HG03571 (cell line): ENCODE data around the gene MYL5.
"Not testable (repeated sequence)": the region's sequence is repeated elsewhere in the genome, so short reads cannot be mapped to it uniquely, and the experiment has no call there.

Experiments
- ATAC-seq: cut with Tn5 transposase; IDR thresholded peaks from one replicate; pipeline ENCODE4 v1.9.1; 2021; ENCODE audit not compliant: unreplicated experiment

MYL5 gene

DNA sequence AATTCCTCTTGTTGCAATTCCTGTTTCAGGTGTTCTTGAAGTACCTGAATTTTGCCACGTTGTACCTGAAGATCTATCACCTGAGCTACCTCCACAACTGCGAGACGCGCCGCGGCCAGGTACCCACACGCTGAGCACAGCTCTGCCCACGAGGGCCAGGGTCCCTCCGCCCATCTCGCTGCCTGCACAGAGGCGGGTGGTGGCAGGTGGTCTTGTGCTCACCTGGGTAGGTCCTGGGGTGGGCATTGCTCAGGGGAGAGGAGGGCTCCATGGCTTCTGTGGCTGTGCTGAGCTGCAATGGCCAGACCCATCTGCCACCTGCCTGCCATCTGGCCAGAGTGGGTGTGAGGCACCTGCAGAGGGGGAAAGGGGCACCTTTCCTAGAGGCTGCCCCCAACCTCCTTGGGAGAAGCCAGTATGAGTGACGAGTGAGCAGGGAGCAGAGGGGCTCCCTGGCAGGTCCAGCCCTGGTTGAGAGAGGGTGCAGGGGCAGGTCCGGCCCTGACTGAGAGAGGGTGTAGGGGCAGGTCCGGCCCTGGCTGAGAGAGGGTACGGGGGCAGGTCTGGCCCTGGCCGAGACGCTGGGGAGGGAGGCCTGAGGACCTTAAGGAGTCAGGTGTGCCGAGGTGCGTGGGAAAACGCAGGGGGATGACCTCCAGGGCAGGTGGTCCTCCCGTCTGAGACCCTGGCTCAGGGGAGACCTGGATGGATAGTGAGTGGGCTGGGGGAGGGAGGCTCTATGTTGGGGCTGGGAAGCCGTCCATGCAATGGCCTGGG, 38.3 kb upstream of the MYL5 start:
- ATAC-seq, result no peak

DNA sequence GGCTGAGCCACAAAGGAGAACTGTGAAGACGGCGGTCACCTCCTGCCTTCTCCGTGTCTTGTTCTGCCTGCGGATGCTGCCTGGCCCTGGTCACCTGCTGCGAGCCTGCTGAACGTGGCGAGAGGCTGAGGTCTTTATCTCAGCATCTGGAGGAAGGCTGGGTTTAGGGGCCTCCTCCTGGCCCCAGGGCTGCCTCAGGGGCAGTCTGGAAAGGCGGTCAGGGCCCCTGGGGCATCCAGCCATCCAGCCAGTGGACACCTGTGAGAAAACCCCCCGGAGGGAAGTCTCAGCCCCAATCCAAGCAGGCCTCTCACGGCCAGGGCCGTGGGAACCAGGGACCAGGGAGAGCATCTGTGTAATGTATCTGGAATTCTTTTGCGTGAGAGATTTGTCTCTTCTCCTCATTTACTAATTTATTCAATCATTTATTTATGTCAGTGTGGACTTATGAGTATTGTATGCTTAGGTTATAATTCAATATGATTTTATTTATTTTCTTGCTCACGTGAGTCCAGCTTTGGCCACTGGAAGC, 37.6 kb upstream of the MYL5 start:
- no peak for ATAC-seq

DNA sequence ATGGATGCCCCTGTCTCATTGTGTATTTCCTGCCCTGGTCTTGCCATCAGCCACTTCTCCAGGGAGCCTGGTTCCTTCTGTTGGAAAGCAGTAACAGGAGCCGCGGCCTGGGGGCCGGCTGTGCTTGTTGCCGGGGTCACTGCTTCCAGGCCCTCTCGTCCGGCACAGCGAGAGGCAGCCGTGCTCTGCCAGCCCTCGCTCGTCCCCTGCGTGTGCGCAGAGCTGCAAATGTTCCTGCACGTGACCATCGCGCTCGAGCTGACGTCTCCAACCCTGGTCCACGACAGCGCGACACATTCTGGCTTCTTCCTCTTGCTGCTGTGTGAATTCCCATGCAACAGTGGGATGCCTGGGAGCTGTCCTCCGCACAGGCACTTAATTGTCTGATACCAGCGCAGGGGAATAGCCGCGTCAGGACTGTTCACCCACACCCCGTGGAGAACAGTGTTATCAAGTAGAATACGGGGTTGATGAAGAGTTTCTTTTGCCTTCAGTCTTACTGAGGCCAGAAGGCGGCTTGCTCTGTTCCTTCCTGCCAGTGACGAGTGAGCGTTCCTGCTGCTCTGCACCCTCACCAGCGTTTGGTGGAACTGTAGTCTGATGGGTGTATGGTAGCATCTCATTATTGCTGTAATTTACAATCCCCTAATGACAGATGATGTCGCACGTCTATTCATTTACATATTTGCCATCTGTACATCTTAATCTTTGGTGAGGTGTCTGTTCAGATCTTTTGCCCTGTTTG, 36.6 kb upstream of the MYL5 start:
- no peak for ATAC-seq

DNA sequence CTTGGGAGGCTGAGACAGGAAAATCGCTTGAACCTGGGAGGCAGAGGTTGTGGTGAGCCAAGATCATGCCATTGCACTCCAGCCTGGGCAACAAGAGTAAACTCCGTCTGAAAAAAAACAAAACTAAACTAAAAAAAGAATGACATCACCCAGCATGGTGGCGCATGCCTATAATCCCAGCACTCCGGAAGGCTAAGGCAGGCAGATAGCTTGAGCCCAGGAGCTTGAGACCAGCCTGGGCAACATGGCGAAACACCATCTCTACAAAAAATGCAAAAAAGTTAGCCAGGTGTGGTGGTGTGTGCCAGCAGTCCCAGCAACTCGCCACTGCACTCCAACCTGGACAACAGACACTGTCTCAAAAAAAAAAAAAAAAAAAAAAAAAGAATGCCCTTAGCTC, 32.0 kb upstream of the MYL5 start:
- ATAC-seq, result not testable (repeated sequence)

DNA sequence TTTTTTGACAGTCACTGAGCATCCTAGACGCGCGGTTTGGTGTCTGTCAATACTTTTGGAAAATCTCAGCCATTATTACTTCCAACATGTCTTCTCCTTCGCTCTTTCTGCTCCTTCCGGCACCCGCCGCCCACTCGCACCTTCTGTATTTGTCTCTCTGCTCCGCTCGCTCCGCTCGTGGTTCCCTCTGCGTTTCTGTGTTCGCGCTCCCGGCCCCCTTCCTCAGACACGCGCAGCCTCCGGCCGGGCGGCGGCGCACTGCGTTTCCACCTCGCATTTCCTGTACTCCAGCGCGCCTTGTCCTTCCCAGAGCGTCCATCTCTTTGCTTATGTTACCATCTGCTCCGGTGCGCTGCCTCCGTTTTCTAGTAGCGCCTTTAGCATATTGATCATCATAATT, 27.9 kb upstream of the MYL5 start:
- no peak for ATAC-seq

DNA sequence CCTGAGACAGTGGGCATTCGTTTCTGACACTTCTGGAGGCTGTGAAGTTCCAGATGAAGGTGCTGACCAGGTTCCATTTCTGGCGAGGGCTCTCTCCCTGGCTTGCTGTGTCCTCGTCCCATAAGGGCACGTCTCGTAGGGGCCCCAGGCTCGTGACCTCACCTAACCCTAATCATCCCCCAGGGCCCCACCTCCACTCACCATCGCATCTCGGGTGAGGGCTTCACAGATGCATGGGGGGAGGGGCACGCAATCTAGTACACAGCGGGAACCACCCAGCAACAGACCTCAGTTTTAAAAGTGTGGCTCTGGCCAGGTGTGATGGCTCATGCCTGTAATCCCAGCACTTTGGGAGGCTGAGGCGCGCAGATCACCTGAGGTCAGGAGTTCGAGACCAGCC, 26.9 kb upstream of the MYL5 start:
- no peak for ATAC-seq

DNA sequence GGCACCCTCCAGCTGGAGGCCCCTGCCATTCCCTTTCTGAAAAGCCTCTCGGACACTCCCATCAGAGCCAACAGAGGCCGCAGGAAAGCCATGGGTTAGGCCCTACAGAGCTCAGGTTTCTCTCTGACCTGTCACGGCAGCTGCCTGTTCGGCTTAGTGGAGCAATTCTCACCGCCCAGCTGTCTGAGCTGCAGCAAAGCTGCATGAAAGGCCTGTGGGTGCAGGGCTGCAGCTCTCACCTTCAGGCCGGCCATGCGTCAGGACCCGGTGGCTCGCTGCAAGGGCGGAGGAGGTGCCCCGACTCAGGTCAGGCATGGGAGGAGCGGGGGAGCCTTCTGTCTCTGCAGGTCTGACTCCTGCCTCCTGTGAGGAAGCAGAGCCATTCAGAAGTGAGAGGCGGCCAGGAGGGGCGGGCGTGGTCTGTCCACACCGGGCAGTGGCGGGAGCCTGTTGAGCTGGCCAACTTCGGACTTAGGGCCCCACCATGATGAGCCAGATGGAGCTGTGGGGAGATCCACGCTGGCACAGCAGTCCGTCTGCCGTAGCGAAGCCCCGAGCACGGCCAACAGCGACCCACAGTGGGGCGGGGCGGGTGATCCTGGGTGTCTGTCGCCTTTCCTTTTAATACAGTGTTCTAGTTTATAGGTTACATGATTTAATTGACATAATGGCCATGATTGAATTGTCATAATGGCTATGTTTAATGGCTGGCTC, 25.6 kb upstream of the MYL5 start:
- no peak for ATAC-seq

DNA sequence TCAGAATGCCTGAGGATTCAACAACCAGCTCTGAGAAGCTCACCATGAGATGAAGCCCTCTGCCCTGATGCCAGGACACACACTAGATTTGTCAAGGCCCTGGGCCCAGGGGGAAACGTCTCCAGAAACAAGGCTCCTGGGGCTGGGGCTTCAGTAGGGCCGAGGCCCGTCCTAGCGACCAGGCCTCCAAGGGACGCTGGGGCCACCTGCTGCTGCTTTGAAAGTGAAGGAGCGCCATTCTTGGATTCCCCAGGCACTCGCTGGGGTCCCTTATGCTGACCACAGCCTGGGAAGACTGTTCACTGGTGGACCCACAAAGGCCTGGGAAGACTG, 25.1 kb upstream of the MYL5 start:
- no peak for ATAC-seq

DNA sequence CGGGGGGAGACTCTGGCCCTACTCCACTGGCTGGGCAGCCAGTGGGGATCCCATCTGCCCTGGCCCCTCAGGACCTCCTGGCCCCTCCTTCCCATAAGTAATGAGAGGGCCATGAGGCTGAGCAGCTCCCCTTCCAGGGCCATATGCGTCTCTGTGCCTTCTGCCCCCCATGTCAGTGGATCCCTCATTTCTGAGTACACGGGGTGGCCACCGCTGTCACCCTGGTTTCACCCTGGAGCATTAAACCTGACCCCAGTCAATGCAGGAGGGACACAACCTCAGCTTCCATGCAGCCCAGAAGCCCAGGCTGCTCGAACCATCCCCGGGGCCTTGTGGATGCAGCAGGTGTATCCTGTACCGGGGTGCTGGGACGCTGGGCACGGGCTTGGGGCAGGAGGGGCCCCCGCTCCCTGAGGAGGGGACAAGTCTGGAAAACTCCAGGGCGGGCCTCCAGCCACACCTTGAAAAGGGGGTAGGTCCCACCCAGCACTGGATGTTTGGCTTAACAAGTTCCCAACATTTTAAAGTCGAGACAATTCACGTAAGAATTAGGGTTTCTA, 24.5 kb upstream of the MYL5 start:
- no peak for ATAC-seq

DNA sequence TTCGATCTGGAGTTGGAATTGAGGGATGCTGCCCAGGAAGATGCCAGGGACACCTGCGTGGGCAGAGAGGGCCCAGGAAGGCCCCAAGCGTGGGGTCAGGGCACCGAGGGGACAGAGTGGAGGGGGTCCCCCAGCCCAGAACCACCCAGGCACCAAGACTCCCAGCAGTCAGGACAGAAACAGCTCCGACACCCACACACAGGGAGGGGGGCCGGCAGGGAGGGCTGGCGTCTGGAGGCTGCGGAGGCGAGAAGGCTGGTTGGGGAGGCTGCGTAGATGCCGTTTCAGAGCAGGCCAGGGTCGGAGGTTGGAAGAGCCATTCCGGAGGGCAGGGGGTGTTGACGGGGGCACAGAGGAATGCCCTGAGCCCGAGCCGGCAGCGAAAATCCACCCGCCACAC, 23.9 kb upstream of the MYL5 start:
- ATAC-seq, result no peak

DNA sequence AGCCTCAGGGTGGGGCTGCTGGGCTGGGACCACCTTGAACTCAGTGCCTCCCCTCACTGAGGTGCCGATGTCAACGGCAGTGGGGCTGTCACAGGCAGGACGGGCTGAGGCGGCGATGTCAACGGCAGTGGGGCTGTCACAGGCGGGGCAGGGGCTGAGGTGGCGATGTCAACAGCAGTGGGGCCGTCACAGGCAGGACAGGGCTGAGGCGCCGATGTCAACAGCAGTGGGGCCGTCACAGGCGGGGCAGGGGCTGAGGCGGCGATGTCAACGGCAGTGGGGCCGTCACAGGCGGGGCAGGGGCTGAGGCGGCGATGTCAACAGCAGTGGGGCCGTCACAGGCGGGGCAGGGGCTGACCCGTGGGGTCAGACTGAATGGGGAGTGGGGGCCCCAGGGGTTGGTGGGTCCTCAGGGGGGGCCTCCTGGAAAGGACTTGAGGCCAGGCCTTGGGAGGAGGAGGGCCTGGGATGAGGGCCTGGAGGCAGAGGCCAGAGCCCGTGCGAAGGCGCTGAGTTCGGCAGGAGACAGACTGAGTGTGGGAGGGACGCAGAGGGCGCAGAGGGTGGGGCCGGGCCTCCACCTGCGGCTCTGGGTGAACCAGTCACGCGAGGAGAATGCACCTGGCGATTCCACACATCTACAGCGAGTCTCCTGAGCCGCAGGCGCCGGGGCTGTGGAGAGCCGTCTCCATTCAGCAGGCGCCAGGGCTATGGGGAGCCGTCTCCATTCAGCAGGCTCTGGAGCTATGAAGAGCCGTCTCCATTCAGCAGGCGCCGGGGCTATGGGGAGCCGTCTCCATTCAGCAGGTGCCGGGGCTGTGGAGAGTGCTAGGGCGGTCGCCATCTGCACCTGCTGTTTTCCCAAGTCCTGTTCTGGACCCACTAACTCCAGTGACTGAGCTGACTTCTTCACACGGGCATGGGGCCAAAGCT, 23.1 kb upstream of the MYL5 start:
- ATAC-seq, result no peak

DNA sequence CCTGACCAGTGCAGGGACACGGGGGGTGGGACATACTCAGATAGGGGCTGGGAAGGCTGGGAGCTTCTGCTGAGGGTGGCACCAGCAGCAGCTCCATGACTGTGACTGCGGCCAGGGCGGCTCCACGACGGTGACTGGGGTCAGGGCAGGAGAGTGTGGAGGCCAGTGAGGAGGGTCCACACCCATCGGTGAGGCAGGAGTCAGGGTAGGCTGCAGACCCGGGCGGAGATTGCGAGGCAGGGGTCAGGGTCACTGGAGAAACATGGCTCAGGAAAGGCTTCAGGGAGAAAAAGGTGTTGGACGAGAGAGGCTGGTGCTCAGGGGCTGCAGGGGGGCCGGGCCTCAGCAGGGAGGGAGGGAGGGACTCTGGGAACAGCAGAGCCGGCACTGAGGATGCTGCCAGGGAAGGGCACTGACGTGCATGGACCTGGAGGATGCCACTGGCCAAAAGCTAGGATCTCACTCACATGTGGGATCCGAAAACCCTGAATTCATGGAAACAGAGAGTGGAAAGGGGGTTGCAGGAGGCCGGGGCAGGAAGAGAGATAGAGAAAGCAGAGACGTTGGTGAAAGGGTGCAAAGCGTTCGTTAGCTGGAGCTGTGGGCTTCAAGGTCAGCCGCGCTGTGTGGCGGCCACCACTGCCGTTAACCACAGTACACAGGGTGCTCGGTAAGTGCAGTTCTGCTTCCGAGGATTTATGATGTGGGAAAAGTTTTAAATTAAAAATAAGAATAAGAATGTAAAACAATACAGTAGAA, 22.3 kb upstream of the MYL5 start:
- no peak for ATAC-seq

DNA sequence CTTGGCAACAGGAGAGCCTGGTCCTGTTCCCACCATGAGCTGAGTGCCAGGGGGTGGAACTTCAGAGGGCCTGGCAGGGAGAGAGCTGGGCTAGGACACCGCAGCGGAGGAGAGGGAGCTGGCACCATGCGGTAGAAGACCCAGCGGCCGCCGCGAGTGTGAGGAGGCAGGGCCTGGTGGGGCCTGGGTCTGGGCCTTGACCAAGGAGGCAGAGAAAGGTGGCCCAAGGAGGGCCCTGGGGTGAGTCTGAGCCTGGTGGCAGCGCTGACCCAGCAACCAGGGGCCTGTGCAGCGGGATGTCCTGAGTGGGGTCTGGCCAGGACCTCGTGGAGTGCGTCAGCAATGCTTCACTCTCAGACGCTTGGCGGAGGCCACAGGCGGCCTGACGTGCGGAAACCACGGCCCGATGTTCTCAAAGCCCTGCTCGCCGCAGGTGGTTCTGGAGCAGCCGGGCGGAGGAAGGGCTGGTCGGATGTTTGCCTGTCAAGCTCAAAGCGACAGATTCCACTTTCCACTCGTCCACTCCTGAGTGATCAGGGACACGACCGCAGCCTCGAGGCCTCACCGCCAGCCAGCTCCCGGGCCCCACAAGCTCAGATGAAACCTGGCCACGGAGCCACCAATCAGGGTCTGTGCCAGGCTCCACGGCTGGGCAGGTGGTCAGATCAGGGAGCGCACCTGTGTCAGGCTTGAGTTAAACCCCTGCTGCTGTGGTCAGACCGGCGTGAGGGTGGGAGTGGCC, 21.1 kb upstream of the MYL5 start:
- ATAC-seq, result no peak

DNA sequence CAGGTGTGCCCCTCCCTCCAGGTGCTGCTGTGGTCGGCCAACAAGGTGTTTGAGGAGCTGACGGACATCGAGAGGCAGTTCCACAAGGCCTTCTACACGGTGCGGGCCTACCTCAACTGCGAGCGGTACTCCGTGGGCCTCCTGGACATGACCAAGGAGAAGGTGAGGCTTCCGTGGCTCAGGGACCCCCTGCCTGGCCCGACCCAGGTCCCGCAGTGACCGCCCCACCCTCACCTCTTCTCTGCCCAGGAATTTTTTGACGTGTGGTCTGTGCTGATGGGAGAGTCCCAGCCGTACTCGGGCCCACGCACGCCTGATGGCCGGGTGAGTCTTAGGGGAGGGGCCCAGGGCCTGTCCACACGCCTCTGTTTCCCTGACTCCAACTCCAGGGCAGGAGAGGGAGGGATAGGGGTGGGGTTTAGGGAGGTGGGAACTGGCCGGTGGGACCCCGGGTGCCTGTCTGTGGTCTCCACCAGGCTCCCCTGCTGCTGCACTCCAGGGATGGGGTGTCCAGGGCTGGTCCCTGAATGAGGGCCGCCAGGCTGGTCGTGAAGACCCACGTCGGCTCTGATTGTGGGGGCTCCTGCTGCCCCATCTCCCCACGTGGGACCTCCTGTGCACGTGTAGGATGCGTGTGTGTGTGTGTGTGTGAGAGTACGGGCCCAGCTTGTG, 20.4 kb upstream of the MYL5 start:
- ATAC-seq, result no peak

DNA sequence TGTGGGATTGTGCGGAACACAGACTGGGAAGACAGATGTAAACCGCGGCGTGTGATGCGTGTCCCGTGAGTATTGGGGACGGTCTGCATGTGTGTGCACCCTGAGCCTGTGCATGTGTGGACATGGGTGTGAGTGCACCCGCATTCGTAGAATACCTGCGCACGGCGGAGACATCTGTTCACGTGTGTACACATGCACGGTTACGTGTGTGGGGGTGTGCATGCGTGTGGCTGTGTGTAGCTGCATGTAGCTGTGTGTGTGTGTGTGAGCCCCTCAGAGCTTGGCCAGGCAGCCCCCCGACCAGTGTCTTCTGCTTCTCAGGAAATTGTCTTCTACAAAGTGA, 19.9 kb upstream of the MYL5 start:
- no peak for ATAC-seq

DNA sequence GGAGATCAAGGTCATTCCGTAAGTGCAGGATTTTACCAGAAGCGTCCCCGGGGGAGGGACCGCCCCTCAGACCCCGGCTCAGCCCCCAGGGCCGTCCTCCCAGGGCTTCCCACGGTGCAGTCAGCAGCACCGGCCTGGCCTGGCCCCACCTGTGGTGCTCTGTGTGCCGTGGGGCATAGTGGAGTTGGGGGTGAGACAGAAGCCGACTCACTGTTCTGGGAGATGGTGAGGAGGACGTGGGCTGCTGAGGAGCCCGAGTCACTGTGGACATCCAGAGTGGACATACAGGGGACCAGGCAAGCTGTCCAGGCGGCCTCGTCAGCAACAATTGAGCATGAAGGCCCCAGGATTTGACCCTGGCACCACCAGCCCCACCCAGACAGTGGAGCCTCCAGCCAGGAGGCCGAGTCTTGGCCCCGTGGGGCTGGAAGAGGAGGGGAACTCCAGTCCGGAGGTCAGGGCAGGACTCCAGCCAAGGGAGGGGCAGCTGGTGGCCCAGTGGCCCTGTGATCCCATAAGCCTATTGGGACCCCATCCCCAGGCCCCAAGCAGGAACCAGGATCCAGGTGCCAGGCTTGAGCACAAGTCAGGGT, 19.4 kb upstream of the MYL5 start:
- no peak for ATAC-seq

DNA sequence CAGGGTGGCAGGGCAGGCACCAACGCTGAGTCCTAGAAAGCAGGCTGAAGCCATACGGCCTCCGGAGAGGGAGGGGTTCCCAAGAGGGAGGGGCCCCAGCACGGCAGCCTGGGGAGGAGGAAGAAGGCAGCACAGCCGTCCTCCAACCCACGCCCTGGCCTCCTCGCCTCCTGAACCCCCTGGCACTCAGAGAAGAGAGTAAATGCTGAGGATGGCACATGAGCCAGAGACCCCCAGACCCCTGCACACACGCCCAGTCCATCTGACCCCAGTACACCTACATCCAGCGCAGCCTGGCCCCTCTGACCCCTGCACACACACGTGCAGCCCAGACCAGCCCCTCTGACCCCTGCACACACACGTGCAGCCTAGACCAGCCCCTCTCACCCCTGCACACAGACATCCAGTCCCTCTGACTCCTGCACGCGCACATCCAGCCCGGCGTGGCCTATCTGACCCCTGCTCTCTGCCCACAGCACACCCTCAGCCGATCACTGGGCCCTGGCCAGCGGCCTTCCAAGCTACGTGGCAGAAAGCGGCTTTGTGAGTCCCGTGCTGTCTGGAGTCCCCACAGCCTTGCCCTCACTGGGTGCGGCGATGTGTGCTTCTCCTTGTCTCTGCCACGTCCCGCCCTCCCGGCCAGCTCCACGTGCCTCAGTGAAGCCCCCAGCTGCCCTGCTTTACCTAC, 18.7 kb upstream of the MYL5 start:
- ATAC-seq, result no peak
